IMR-90 (cell line): ENCODE data around the gene OR51B2. TPM values are rescaled to one million over a fixed set of nuclear protein-coding genes. Genes with fewer than 3 reads are reported as not detected.

Experiments
- ATAC-seq: fragments of 200-7000 bp; cut with Tn5 transposase; 2 replicates; pipeline ENCODE4 v1.9.1; 2020; ENCODE audit warnings: low read depth, mild to moderate bottlenecking, moderate library complexity
- BruUV-seq: library from RNA; stranded (reverse); fragments of 400-500 nt; replicated peaks from 2 replicates; lab custom pipeline; 2021; lab: Mats Ljungman, UMichigan
- CTCF ChIA-PET: fragments of 300-600 bp; formaldehyde crosslinking; extraction: SDS; loops from one replicate; lab custom pipeline; 2021; ENCODE audit warnings: antibody characterized with exemption; lab: Yijun Ruan, JAX
- POLR2A ChIA-PET: fragments of 300-600 bp; sonication (Branson Sonifier 250); formaldehyde crosslinking; loops from one replicate; lab custom pipeline; 2022; ENCODE audit warnings: antibody characterized with exemption; ENCODE audit not compliant: unreplicated experiment; lab: Charles Lee
- DNase-seq: peaks from one replicate; pipeline ENCODE4 v3.0.0; 2013
- H2AFZ ChIP-seq: replicated peaks from 2 replicates; pipeline ENCODE3; 2013; ENCODE audit warnings: low read length, mild to moderate bottlenecking; ENCODE audit not compliant: poor library complexity
- H2AK5ac ChIP-seq: 2 replicates; pipeline ENCODE4 v1.6.1; 2013; ENCODE audit warnings: low read depth, low read length, inconsistent platforms
- H2AK9ac ChIP-seq: replicated peaks from 2 replicates; pipeline ENCODE3; 2013; ENCODE audit warnings: mild to moderate bottlenecking, low read depth, low read length, moderate library complexity; ENCODE audit not compliant: poor library complexity
- H2BK120ac ChIP-seq: 2 replicates; pipeline ENCODE4 v1.6.1; 2013; ENCODE audit warnings: low read depth, low read length, inconsistent platforms
- H2BK15ac ChIP-seq: 3 replicates; pipeline ENCODE4 v1.6.1; 2013; ENCODE audit warnings: low read depth, low read length, inconsistent platforms
- H2BK20ac ChIP-seq: 2 replicates; pipeline ENCODE4 v1.6.1; 2013; ENCODE audit warnings: low read depth, mild to moderate bottlenecking, inconsistent platforms, low read length, moderate library complexity
- H2BK5ac ChIP-seq: 2 replicates; pipeline ENCODE4 v1.6.1; 2013; ENCODE audit warnings: mild to moderate bottlenecking, low read depth, low read length, inconsistent platforms; ENCODE audit not compliant: poor library complexity, severe bottlenecking
- H3K14ac ChIP-seq: replicated peaks from 2 replicates; pipeline ENCODE4 v1.6.1; 2013; ENCODE audit warnings: low read depth, low read length, inconsistent platforms
- H3K18ac ChIP-seq: 2 replicates; pipeline ENCODE4 v1.6.1; 2013; ENCODE audit warnings: low read depth, low read length, control low read depth
- H3K23ac ChIP-seq: 2 replicates; pipeline ENCODE4 v1.6.1; 2013; ENCODE audit warnings: low read depth, low read length, inconsistent platforms
- H3K27ac ChIP-seq: 2 replicates; pipeline ENCODE4 v1.5.1; 2013; ENCODE audit warnings: mild to moderate bottlenecking, control low read depth, low read length; ENCODE audit not compliant: insufficient read depth
- H3K27me3 ChIP-seq: 2 replicates; pipeline ENCODE4 v1.6.1; 2013; ENCODE audit warnings: low read length; ENCODE audit not compliant: control insufficient read depth, insufficient read depth
- H3K36me3 ChIP-seq: 2 replicates; pipeline ENCODE4 v1.6.1; 2013; ENCODE audit warnings: low read length, mixed read lengths; ENCODE audit not compliant: control insufficient read depth, insufficient read depth
- H3K4ac ChIP-seq: 2 replicates; pipeline ENCODE4 v1.6.1; 2013; ENCODE audit warnings: low read depth, low read length, inconsistent platforms
- H3K4me1 ChIP-seq: 2 replicates; pipeline ENCODE4 v1.6.1; 2013; ENCODE audit warnings: low read length, mixed read lengths; ENCODE audit not compliant: control insufficient read depth, insufficient read depth
- H3K4me2 ChIP-seq: 2 replicates; pipeline ENCODE4 v1.6.1; 2013; ENCODE audit warnings: low read depth, mild to moderate bottlenecking, control low read depth, low read length, moderate library complexity
- H3K4me3 ChIP-seq: 2 replicates; pipeline ENCODE4 v1.5.1; 2013; ENCODE audit warnings: low read depth, mild to moderate bottlenecking, control low read depth, low read length, moderate library complexity; ENCODE audit not compliant: insufficient read depth
- H3K56ac ChIP-seq: 2 replicates; pipeline ENCODE4 v1.6.1; 2013; ENCODE audit warnings: low read length, inconsistent platforms; ENCODE audit not compliant: insufficient read depth; ENCODE audit errors: extremely low read depth
- H3K79me1 ChIP-seq, 2 experiments: 2 replicates each; pipeline ENCODE4 v1.6.1; 2013; ENCODE audit warnings: low read length in 2 of 2, inconsistent platforms in 1 of 2, low read depth in 1 of 2
- H3K9ac ChIP-seq: 2 replicates; pipeline ENCODE4 v1.6.1; 2013; ENCODE audit warnings: low read depth, low read length, control low read depth
- H3K9me1 ChIP-seq: 2 replicates; pipeline ENCODE4 v1.6.1; 2013; ENCODE audit warnings: low read length, inconsistent platforms; ENCODE audit not compliant: insufficient read depth
- H3K9me3 ChIP-seq: 2 replicates; pipeline ENCODE4 v1.6.1; 2013; ENCODE audit warnings: low read length; ENCODE audit not compliant: control insufficient read depth, insufficient read depth
- H4K20me1 ChIP-seq: 2 replicates; pipeline ENCODE4 v1.6.1; 2013; ENCODE audit warnings: low read length, inconsistent platforms; ENCODE audit not compliant: insufficient read depth
- H4K5ac ChIP-seq: 2 replicates; pipeline ENCODE4 v1.6.1; 2013; ENCODE audit warnings: mild to moderate bottlenecking, low read depth, low read length, control low read depth
- H4K8ac ChIP-seq, 2 experiments: 2 replicates each; pipeline ENCODE4 v1.6.1; 2013; ENCODE audit warnings: low read depth in 2 of 2, low read length in 2 of 2, control low read depth in 1 of 2, inconsistent platforms in 1 of 2
- H4K91ac ChIP-seq: 2 replicates; pipeline ENCODE4 v1.6.1; 2013; ENCODE audit warnings: low read depth, low read length, inconsistent platforms; ENCODE audit not compliant: insufficient read depth
- CEBPB ChIP-seq: IDR thresholded peaks from 2 replicates; pipeline ENCODE4 v1.6.1; 2012; ENCODE audit warnings: low read depth, low read length, improper control_type of control experiment
- NFE2L2 ChIP-seq: fragments of 150-350 bp; IDR thresholded peaks from 2 replicates; pipeline ENCODE4 v1.6.1; 2016; ENCODE audit warnings: low read depth, mild to moderate bottlenecking, low read length
- RAD21 ChIP-seq: IDR thresholded peaks from 2 replicates; pipeline ENCODE4 v1.6.1; 2012; ENCODE audit warnings: low read length, improper control_type of control experiment
- WGBS, 2 experiments: methylation state at CpG; one replicate each; pipeline versions ENCODE4 v1.1.5 to v1.1.7; 2013; ENCODE audit warnings: missing lambda C conversion rate in 2 of 2; ENCODE audit not compliant: insufficient read length in 1 of 2; ENCODE audit errors: extremely low coverage in 2 of 2; 5-methylcytosine and 5-hydroxymethylcytosine counted together
- dilution Hi-C: fragments of 300-500 bp; cut with HindIII; formaldehyde crosslinking; loops from one replicate; pipeline ENCODE4 v1.14.3; 2018; ENCODE audit warnings: low sequenced_read_pairs; ENCODE audit not compliant: unreplicated experiment
- in situ Hi-C: fragments of 300-500 bp; cut with MboI; formaldehyde crosslinking; loops from 3 replicates; pipeline ENCODE4 v1.14.3; 2019; ENCODE audit warnings: low sequenced_read_pairs, inconsistent platforms, mixed read lengths
- intact Hi-C: fragments of 100-400 bp; cut with micrococcal nuclease; formaldehyde crosslinking; loops from 2 replicates; pipeline ENCODE4 v1.10.0; 2022
- polyA plus RNA-seq, 3 experiments: library from polyadenylated mRNA; depleted of rRNA; stranded (reverse); fragments of >200 nt; gene quantifications; 2 replicates each; pipeline ENCODE4 v1.2.3, GENCODE V29; 2012; ENCODE audit warnings: low replicate concordance in 1 of 3
- total RNA-seq: library from RNA; depleted of rRNA; stranded (reverse); fragments of >200 nt; gene quantifications from 2 replicates; pipeline ENCODE4 v1.2.3, GENCODE V29; 2012

The OR51B2 gene
- total and polyA plus RNA-seq, 2 of the 4 experiments (the other 2 are of a cell fraction) = not detected

- no peaks in the 10 kb centered on the region for H3K9me1 ChIP-seq
- peak overlapping the region; percentile 52 for H3K27ac ChIP-seq
- peak overlapping the region; percentile 99 for H2BK5ac ChIP-seq
- no peak overlapping the region for H3K4me2 ChIP-seq
- ATAC-seq (no peak), DNase-seq (no peak)
- peak overlapping the region; percentile 85 for H2AK5ac ChIP-seq
- peaks cover 9% of the 10 kb centered on the region; the same call in 1 of the 2 replicates for H3K4me1 ChIP-seq
- 0 out of 2 replicates have a peak overlapping the region, but pooled peaks have one; percentile 10 for H3K56ac ChIP-seq
- BruUV-seq = no TSS peak
- H4K20me1 ChIP-seq = no peaks in the 10 kb centered on the region
- peak overlapping the region; percentile 74; the same call in 2 of the 3 replicates for H2BK15ac ChIP-seq
- H3K4me3 ChIP-seq = no peak overlapping the region
- peak overlapping the region; percentile 98 for H4K5ac ChIP-seq
- H2BK20ac ChIP-seq = peak overlapping the region; percentile 98
- TF ChIP-seq CEBPB = peak; percentile 75
- TF ChIP-seq RAD21 = no peak
- TF ChIP-seq NFE2L2 = no peak
- ChIA-PET CTCF (interaction anchor here (0.9 kb wide), 1 partner anchor 14 kb away, joined by 3 read pairs; no protein-coding TSS in a partner anchor), POLR2A (no interaction called here)
- peak overlapping the region; percentile 81 for H4K91ac ChIP-seq
- intact Hi-C loops (no loop called here), dilution Hi-C loops (no loop called here), in situ Hi-C loops (no loop called here)
- no peaks in the 10 kb centered on the region for H3K36me3 ChIP-seq
- peak overlapping the region; percentile 98 for H3K18ac ChIP-seq
- peak overlapping the region; percentile 97 for H2BK120ac ChIP-seq
- H3K23ac ChIP-seq = peak overlapping the region; percentile 80; the same call in 1 of the 2 replicates
- peak overlapping the region; percentile 90 for H3K4ac ChIP-seq
- H2AFZ ChIP-seq = no peak overlapping the region
- peak overlapping the region; percentile 93; the same call in 1 of the 2 replicates for H3K14ac ChIP-seq
- peak overlapping the region; percentile 54; the same call in 1 of the 2 replicates for H3K9ac ChIP-seq
- H2AK9ac ChIP-seq = no peak overlapping the region
- no peaks in the 10 kb centered on the region for H3K27me3 ChIP-seq
- peak overlapping the region; percentile 56 to 94 for H4K8ac ChIP-seq
- H3K9me3 ChIP-seq = no peaks in the 10 kb centered on the region
- H3K79me1 ChIP-seq = no peaks in the 10 kb centered on the region
- no CpG with 5 or more reads among the region's 1 CpG for WGBS, 2 experiments
Measured at GRCh38 chr11:5349550-5349949, 25.5 kb upstream of the OR51B2 start.
